ENCODE data around the gene CELF4.

Gene CELF4

DNA sequence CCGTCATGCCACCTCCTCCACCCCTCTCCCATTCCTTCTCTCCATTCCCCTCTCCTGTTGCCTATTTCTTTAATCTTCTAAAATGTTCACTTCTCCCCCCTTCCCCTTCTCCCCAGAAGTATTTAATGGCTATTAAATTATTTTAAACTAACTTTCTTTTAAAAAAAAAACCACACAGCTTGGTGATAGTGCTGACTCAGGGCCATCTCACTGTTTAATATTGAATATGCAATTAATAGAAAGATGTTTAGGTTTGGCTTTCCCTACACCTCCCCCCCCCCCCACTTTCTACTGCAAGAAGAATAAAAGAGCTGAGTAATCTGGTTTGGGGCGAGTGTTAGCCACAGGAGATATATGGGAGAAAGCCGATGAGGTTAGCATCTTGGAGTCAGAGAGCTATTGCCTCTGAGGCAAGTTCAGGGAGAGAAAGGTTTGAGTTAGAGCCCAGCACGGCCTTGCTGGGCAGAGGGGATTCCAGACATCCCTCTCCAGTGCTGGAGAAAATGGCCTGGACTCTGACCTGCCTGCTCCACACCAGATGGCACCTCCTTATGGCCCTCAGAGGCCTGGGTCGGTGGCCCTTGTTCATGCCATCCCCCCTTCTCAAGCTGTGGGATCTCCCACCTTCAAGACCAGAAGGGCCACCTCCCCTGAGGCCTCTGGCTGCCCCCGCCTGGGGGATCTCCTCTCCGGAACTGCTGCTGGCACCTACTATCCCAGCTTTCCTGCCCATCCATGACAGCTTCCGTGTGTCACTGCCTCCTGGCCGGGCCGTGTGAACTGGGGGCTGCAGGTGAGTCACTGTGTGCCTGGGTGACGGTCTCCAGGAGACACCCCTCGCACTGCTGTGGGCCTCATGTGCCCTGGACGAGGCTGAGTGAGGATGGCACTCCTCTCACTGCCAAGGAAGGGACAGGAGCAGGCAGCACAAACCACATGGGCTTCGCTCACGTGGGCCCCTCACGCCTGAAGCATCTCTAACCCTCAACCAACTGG, 246.9 kb downstream of the CELF4 start:
- DNase-seq (ENCODE audit: low spot score), result no peak

DNA sequence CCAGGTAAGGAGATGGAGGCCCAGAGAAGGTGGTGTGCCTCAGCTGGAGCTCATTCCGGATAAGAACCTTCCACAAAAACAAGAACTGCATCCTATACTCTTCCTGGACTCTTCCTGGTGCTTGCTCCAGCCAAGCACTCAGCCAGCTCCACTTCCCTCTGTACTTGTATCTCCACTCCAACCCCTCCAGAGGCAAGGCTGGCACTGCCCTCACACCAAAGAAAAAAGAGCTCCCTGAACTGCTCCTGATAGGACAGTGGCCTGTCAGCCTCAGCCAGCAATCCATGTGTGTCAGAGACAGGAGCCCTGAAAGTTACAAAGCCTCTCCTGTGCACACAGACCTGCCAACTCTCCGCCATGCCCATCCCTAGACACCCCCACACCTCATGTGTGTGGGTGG, 248.1 kb downstream of the CELF4 start:
- no peak for DNase-seq (ENCODE audit: low spot score)

DNA sequence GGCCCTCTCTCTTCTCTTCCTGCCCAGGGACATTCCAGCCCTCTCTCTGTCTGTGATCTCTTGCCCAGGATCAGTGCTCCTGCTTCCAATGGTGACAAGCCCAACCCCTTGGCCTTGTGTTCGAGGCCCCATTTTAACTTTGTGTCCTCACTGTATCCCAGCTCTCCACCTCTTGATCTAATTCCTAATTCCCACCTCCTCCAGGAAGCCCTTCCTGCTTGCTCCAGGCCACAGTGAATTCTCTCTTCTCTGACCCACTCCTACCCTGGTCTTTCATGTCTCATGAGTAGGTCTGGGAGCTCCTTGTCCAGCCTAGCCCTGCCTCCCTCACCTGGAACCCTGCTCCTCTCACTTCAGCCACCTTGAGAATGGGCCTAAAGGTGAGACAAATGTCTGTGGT, 249.1 kb downstream of the CELF4 start:
- no peak for DNase-seq (ENCODE audit: low spot score)

DNA sequence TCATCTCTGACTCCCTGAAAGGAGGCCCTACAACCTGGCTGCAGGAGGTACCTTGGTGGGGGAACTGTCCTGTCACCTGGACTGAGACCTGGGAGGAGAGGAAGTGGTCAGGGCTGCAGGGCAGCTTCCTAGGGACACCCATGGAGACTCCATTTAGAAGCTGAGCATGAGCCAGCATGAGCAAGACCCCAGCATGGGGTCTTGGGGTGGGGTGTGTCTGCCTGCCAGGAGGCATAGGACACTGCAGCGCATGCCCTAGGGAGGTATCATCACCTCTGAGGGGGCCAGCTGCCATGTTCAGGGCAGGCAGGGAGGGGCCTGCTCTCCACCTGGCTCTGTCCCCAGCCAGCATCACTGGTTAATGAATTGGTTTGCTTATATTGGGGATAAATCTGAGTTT, 249.7 kb downstream of the CELF4 start:
- DNase-seq (ENCODE audit: low spot score), result no peak

DNA sequence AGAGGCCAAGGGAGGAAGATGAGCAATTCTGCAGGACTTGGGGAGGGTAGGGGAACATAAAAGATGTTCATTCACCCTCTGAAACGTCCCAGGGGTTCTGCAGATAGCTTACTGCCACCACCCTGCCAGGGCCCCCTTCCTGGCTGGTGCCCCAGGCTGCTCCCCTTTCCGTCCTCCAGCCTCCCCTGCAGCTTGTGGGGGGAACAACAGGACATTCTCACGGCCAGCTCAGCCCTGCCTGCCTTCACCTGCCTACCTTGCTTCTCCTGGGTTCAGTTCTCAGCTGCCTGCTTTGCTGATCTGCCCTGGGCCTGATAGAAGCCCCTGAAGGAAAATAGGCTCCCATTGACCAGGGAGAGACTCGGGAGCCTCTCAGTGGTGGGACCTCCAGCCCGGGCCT, 251.1 kb downstream of the CELF4 start:
- peak; percentile 14 for DNase-seq (ENCODE audit: low spot score)

DNA sequence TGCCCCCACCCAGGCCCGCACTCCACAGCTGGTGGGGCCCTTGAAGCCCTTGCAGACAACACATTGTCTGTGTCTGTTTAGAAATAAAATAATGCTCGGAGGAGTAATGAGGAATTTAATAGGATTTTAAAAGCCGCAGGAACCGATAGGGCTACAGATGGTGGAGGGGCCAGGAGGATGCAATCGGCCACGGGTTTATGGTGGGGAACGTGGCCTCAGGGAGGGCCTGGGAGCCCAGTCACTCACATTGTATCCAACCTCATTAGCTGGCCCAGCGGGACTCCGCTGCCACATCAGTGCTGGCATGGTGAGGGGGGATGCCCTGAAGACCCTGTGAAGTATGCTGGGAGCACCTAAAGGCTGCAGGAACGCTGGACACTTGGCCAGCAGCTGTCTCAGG, 252.0 kb downstream of the CELF4 start:
- DNase-seq (ENCODE audit: low spot score), result no peak

DNA sequence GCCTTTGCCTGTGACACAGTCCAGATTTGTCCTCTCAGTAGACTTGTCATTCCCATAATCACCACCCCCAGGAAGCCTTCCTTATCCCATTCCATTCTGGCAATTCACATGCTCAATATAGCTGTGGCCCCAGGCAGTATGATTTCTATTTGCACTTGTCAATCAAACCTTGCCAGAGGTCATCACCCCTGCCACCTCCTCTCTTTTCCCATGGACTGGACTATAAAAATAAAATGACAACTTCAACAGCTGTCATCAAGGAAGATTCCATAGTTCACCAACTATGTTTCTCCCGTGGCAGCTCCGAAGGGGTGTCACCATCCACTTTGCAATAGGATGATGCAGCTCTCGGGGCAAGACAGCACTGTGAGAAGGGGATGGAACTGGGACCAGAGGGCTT, 255.7 kb downstream of the CELF4 start:
- no peak for DNase-seq (ENCODE audit: low spot score)

DNA sequence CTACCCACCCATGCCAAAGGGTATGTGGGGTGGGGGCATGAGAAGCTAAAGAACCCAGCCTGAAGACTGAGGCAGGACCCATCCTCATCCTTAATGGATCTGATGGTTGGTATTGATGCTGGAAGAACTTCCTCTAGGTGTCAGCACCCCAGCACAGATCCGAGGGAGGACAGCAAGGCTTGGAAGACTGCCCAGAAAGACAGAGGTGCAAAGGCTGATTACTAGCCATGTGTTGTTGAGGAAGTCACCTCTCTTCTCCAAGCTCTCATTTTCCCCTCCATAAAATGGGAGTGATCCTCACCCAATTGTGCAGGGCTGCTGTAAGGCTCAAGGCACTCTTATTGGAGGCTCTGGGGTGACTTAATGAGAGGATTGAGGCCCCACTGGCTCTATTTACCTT, 256.5 kb downstream of the CELF4 start:
- DNase-seq (ENCODE audit: low spot score), result no peak

DNA sequence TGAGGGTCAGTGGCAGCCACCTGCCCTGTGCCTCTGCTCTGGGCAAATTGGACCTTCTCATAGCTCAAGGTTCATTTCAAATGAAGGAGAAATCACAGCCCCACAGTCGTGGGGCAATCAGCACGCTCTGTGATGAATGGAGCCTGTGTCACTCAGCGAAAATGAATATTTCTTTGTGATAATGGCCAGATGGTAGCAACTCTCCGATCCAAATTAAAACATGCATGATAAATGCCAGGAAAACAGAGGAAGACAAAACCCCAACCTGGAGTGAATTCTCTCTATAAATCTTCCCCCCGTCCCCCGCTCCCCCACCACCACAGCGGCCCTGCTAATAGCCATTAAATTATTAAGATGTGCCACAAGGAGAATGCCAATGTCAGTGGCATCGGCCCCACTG, 258.4 kb downstream of the CELF4 start:
- DNase-seq (ENCODE audit: low spot score), result no peak

DNA sequence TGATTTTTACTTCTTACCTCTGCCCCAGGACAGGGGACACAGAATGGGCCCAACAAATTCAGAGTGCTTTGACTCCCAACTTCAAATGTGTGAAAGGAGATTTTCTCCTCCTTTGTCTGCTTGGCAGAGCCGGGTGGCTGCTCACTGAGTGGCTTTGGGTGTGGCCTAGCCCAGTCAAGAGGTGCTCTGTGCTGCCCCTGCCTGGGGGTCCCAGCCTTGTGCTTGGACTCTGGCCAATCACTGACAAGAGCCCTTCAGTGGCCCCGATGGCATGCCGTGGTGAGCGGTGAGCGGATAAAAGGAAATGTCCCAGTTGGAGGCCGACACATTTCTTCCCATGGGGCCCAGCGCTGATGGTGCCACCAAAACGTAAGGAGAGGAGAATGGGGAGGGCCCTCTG, 259.2 kb downstream of the CELF4 start:
- DNase-seq (ENCODE audit: low spot score), result no peak

DNA sequence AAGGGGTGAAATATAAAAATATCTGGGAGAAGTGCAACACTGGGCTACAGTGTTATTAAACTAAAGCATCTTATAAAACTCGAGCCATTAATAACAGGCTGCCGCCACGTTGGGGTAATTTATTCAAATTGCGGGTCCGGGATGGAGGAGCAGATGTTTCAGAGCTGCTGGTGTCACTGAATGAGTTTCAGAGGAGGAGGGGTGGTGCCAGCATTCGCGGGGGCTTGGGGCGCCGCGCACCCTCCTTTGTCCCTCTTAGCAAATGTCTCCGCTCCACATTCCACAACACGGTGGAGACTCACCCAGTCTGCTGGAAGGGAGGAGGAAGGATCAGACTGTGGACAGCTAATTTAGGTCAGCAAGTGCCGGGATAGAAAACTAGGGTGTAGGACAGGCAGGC, 260.5 kb downstream of the CELF4 start:
- no peak for DNase-seq (ENCODE audit: low spot score)

DNA sequence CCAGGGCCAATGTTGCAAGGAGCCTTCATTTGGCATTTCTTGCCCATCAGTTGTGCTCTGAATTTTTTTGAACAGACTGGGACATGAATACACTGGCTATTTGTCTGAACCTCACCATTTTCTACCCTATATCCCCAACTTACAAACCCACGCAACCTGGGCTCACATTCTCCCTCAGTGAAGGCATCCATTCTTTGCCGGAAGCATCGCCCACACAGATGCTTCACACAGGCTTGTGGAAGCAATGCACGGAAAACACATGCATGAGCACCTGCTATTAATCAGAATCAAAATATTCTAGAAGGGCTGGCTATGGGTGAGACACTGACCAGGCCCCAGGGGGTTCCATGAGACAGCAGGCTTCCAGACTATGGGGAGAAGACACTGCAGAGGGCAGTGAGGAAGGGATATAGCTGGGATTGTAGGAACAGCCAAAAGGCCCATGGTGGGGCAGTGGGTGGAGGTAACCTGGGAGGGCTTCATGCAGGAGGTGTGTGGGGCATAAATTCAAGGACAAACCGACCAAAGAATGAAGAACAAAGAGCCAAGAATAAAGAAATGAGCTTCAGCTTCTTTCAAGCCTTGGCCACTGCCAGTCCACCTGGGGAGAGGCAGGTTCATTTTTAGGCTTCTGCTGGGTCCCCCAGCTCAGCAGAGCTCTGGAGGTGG, 261.5 kb downstream of the CELF4 start:
- no peak for DNase-seq (ENCODE audit: low spot score)

DNA sequence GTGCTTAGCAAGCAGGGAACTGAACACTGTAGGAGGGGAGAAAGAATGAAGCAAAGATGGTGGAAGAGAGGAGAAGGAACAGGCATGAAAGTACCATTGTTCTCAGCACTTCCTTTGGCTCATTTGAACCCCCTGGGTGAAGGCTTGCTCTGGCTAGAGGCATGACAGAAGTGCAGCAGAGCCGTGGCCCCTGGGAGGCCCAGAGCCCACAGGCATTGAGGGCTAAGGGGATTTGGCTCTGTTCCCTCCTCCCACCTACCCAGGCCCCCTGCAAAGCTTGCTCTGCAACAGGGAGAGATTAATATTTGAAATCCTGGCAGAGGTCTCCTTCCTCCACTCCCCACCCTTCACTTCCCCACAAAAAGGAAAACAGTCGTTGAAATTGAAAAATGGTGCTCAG, 262.6 kb downstream of the CELF4 start:
- no peak for DNase-seq (ENCODE audit: low spot score)

DNA sequence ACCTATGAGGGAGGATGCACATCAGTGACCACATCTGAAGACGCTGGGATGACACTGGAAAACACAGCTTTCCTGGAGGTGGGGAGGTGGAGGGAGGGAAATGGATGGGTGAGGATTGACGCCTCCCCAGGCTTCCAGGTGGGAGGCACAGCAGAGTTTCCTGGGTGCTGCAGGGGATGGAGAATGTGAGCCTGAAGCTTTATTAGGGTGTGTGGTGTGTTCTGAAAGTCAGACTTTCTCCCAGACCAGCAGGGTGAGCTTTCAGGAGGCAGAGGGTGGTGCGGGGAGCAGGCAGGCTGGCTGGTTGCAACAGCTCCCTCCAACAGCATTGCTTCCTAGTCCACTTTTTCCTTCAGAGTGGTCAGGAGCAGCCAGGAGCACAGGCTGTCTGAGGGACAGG, 263.1 kb downstream of the CELF4 start:
- DNase-seq (ENCODE audit: low spot score), result no peak

DNA sequence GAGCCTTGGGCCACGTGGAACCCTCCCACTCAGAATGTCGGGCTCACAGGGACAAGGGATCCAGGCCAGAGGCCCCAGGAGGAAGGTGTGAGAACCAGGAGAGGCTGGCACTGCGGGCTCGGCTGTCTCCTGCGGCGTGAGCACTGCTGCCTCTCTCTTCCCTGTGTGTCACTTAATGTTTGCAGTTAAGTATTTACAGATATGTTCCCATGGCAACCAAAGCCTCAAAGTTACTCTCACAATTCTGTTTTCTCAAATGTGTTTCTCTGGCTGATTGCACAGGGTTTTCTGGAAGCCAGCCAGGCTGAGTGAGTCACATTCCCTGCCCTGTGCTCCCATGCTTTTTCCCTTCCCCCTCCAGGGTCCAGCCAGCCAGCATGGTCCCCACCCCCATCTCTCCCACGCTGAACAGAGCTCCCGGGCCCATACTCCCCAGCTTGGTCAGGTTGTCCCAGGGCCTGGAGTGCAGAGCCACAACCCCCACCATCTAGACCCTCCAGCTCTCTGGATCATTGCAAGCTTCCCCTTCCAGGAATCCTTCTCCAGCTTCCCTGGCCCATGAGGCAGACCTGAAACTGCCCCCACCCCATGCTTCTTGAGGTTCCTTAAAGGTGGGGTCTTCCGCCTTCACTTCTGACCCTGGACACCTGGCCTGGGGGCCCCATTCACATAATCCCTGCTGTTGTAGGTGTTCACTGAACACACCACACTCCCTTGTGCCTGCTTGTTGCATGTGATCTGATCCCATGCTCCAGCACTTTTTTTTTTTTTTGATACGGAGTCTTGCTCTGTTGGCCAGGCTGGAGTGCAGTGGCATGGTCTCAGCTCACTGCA, 265.9 kb downstream of the CELF4 start:
- DNase-seq (ENCODE audit: low spot score), result peak; percentile 38

DNA sequence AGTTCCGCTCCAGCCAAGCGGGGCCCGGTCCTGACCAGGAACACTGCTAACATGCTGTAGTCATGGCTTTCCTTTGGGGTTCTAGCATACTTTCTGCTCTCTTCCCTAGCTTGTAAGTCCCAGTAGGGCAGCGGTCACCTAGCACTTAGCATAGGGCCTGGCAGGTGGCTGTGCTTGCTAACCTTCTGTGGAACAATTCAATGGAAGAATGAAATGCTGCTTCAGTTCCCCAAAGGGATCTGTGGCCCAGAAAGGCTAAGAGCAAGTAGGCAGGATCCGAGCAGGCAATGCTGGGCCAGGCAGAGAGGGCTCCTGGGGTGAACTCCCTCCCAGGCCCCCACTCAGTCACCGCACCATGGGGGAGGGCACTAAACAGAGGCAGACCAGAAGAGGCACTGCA, 266.8 kb downstream of the CELF4 start:
- DNase-seq (ENCODE audit: low spot score), result no peak

DNA sequence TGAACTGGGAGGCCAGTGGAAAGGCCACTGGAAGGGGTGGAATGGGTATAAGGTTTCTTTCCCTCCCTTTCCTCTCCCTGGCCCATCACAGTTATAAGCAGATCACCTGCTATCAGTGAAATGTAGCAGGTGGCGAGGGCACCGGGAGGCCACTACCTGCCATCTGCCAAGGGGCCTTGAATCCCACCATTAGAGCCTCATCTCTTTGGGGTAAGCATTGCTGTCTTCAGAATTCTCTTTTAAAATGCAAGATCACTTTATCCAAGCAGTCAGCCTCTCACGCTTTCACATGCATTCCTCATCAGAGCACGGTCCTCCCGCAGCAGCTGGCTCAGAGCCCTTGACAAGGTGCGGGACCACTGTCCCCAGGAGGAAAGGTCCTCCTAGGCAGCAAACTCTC, 268.5 kb downstream of the CELF4 start:
- no peak for DNase-seq (ENCODE audit: low spot score)

DNA sequence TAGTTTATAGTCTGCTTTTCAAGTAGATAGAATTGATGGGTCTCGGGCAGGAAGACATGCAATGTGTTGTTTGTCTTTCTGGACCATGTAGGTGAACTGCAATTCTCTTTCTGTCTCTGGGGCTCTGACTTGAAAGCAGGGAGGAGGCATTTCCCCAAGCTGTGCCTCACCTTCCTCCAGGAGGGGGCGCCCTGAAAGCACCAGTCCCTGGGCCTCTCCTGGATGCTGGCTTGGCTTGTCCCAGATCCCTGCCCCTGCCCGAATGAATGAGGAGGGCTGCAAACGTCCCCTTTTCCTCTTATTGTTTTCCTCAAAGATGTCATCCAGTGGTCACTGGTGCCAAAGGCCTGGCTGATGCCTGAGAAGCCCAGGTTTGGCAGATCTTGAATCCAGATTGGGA, 270.6 kb downstream of the CELF4 start:
- peak; percentile 20 for DNase-seq (ENCODE audit: low spot score)

DNA sequence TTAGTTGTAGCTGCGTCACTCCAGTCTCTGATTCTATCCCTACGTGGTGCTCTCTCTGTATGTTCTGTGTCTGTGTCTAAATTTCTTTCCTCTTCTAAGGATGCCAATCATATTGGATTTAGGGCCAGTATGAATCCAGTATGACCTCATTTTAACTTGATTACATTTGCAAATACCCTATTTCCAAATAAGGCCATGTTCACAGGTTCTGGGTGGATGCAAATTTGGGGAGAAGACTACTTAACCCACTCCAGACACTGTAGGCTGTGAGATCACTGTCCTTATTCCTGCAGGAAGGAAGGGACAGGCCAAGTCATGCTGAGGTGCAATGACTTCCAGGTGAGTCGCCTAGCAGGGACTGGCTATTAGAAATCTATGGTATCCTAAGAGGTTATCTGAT, 272.2 kb downstream of the CELF4 start:
- DNase-seq (ENCODE audit: low spot score), result no peak

DNA sequence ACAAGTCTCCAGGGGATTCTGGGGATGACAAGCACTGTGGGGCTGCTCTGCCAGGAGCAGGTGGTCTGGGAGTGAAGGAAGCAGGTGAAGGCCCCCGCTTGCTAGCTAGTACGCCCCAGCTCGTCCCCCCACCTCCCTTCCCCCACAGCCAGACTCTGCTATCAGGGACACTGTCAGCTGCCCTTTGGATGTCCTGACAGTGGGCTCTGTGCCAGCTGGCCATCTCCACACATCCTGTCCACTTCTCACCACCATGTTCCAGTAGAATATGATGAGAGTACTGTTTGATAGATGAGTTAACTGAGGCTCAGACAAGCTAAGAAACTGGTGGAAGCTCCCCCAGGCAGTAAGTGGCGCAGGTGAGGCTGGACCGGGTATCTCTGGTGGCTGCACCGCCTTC, 276.2 kb downstream of the CELF4 start:
- DNase-seq (ENCODE audit: low spot score), result no peak

DNA sequence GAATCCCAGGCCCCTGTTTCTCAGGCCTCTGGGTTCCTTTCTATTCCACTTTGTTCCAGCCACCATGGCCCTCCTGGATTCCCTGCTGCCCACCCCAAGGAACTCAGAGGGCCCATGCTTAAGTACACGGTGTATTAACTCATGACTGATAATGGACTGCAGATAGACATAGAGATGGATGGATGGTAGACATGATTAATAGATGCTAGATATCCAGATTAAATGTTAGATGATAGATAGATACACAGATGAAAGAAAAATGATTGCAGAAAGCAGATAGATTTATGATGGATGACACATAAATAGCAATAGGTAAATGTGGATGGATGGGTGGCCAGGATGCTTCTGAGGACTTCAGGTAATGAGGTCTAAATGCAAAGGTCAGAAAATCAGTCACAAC, 278.0 kb downstream of the CELF4 start:
- DNase-seq (ENCODE audit: low spot score), result no peak

DNA sequence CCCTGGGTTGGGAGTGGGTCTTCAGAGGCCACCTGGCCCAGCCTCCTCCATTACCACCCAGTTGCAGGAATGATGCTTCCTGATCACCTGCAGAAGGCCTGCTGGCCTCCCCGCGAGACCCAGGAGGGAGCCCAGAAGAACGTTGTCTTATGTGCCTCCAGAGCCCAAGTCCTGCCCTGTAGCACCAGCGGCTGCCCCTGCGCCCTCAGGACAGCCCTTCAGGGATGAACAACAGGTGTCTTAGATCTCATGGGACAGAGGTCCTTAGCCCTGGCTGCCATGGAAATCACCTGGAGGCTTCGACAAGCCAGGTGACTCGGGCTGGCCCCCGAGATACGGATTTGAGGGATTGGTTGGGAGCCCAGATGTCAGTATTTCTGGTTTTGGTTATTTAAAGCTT, 278.8 kb downstream of the CELF4 start:
- DNase-seq (ENCODE audit: low spot score), result no peak

DNA sequence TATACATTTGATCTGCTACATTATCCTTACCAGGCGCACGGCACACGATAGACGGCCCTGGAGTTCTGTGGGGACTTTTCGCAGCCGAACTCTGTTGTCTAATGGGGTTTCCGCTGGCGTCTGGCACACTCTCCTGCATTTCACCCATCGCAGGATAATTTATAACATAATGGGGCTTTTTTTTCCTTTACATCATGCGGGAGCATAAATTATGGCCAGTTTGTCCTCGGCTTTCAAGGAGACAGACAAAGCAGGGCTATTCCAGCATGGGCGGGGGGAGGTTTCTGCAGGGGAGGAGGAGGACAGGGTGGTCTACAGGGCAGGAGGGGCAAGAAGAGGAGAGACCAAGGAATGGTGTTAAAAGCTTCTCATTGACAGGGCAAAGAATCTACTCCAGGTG, 279.8 kb downstream of the CELF4 start:
- DNase-seq (ENCODE audit: low spot score), result no peak

All from NAMALWA (cell line).